ENCODE measurements around the gene VILL.
A peak's percentile ranks its signal among the peaks of the same experiment; 100 is the strongest.

DNA sequence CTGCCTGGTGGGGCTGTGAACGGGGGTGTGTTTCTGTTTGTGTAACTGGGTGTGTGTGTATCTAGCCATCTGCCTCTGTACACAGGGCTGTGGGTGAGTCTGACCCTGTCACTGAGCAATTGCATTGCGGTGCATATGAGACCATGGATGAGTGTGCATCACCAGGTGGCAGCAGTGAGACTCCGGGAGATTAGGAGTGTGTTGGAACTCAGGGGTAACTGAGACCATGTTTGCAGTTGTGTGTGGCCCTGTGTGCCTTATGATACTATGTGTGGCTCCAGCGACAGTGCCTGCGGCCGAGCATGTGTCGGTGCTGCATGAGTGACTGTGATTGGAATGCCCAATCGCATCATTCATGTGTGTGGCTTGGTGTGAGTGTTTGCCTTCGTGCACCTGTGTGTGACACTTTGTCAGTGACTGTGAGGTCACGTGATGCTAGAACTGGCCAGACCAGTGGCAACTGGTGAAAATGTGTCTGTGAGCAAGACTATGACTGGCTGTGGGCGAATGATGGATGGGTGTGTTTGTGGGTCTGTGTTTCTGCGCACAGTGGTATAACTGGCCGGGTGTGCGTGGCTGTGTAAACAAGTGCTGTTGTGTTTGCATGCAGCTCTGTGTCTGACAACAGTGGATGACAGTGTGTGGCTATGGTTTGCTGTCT, 14.0 kb downstream of the VILL start:
- TF ChIP-seq, protein P1, sequence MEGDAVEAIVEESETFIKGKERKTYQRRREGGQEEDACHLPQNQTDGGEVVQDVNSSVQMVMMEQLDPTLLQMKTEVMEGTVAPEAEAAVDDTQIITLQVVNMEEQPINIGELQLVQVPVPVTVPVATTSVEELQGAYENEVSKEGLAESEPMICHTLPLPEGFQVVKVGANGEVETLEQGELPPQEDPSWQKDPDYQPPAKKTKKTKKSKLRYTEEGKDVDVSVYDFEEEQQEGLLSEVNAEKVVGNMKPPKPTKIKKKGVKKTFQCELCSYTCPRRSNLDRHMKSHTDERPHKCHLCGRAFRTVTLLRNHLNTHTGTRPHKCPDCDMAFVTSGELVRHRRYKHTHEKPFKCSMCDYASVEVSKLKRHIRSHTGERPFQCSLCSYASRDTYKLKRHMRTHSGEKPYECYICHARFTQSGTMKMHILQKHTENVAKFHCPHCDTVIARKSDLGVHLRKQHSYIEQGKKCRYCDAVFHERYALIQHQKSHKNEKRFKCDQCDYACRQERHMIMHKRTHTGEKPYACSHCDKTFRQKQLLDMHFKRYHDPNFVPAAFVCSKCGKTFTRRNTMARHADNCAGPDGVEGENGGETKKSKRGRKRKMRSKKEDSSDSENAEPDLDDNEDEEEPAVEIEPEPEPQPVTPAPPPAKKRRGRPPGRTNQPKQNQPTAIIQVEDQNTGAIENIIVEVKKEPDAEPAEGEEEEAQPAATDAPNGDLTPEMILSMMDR (IDR thresholded peaks at IDR 0.05): peak; percentile 48 to 62 (median 56)
- TF ChIP-seq POLR2A (IDR thresholded peaks at IDR 0.05): no peak
